SK-N-SH (cell line): ENCODE results near the gene CPED1. TPM values are rescaled to one million over a fixed set of nuclear protein-coding genes. Genes with fewer than 3 reads are reported as not detected.
"Not testable (repeated sequence)": the region's sequence is repeated elsewhere in the genome, so short reads cannot be mapped to it uniquely, and the experiment has no call there.

ENCODE experiments used
- CTCF ChIA-PET: fragments of 300-600, 350-600 bp; formaldehyde crosslinking; extraction: SDS; loops from one replicate; lab custom pipeline; 2021; lab: Yijun Ruan, JAX
- POLR2A ChIA-PET: fragments of 350-600 bp; sonication (Branson Sonifier 250); formaldehyde crosslinking; extraction: SDS; loops from one replicate; lab custom pipeline; 2020; ENCODE audit warnings: antibody characterized with exemption, inconsistent platforms; lab: Yijun Ruan, JAX
- DNase-seq: peaks from one replicate; pipeline ENCODE4 v3.0.0; 2012
- H2AFZ ChIP-seq: fragments of 200-600 bp; sonication (generic); 2 replicates; pipeline ENCODE4 v1.8.1; 2016; ENCODE audit warnings: antibody characterized with exemption, mild to moderate bottlenecking, low read depth
- H3F3A ChIP-seq: fragments of 200-600 bp; sonication (generic); replicated peaks from 2 replicates; pipeline ENCODE3; 2016; ENCODE audit warnings: antibody characterized with exemption, mild to moderate bottlenecking; ENCODE audit not compliant: insufficient read depth
- H3K27ac ChIP-seq, 2 experiments: fragments of 200-500 bp in 1 of 2; fragments of 200-600 bp in 1 of 2; sonication (Bioruptor generic) in 1 of 2; sonication (generic), shearing (Covaris generic) in 1 of 2; 2 replicates each; pipeline versions ENCODE4 v1.5.1 to v1.6.1; 2014 to 2016; ENCODE audit warnings: low read depth in 2 of 2, inconsistent platforms in 1 of 2, low read length in 1 of 2, mild to moderate bottlenecking in 1 of 2, mixed read lengths in 1 of 2
- H3K27me3 ChIP-seq: fragments of 200-600 bp; sonication (generic), shearing (Covaris generic); 2 replicates; pipeline ENCODE4 v1.6.1; 2016; ENCODE audit warnings: mixed run types; ENCODE audit not compliant: insufficient read depth
- H3K36me3 ChIP-seq, 2 experiments: fragments of 200-500 bp in 1 of 2; fragments of 200-600 bp in 1 of 2; sonication (Bioruptor generic) in 1 of 2; sonication (generic) in 1 of 2; replicated peaks in 1 of 2; 2 replicates each; pipeline versions ENCODE3 to v1.5.1; 2014 to 2016; ENCODE audit warnings: low read length in 1 of 2, mild to moderate bottlenecking in 1 of 2; ENCODE audit not compliant: insufficient read depth in 2 of 2, control insufficient read depth in 1 of 2
- H3K4me1 ChIP-seq, 2 experiments: fragments of 200-500 bp in 1 of 2; fragments of 200-600 bp in 1 of 2; sonication (Bioruptor generic) in 1 of 2; sonication (generic), shearing (Covaris generic) in 1 of 2; 2 replicates each; pipeline versions ENCODE4 v1.5.1 to v1.6.1; 2014 to 2016; ENCODE audit warnings: low read depth in 1 of 2, low read length in 1 of 2, mixed run types in 1 of 2; ENCODE audit not compliant: insufficient read depth in 2 of 2, control insufficient read depth in 1 of 2
- H3K4me2 ChIP-seq: fragments of 200-600 bp; sonication (generic), shearing (Covaris generic); 2 replicates; pipeline ENCODE4 v1.6.1; 2017; ENCODE audit warnings: mixed run types
- H3K4me3 ChIP-seq, 2 experiments: fragments of 200-500 bp in 1 of 2; fragments of 200-600 bp in 1 of 2; sonication (Bioruptor generic) in 1 of 2; sonication (generic), shearing (Covaris generic) in 1 of 2; 2 replicates each; pipeline versions ENCODE4 v1.5.1 to v1.8.1; 2014 to 2016; ENCODE audit warnings: low read depth in 2 of 2, inconsistent platforms in 1 of 2, low read length in 1 of 2, mild to moderate bottlenecking in 1 of 2, mixed read lengths in 1 of 2, moderate library complexity in 1 of 2
- H3K79me2 ChIP-seq: fragments of 200-600 bp; sonication (generic); 2 replicates; pipeline ENCODE4 v1.8.1; 2017; ENCODE audit warnings: mild to moderate bottlenecking; ENCODE audit not compliant: insufficient read depth
- H3K9ac ChIP-seq: fragments of 200-600 bp; sonication (generic); 2 replicates; pipeline ENCODE4 v1.6.1; 2017; ENCODE audit warnings: mixed run types
- H3K9me2 ChIP-seq: fragments of 200-600 bp; sonication (generic); 2 replicates; pipeline ENCODE4 v1.6.1; 2017; ENCODE audit warnings: mixed run types
- H3K9me3 ChIP-seq: fragments of 200-600 bp; sonication (generic); 2 replicates; pipeline ENCODE4 v1.6.1; 2017; ENCODE audit warnings: mixed run types, mild to moderate bottlenecking, moderate library complexity
- H4K20me1 ChIP-seq: fragments of 200-600 bp; sonication (generic); 2 replicates; pipeline ENCODE4 v1.6.1; 2017; ENCODE audit warnings: mild to moderate bottlenecking, mixed run types; ENCODE audit not compliant: insufficient read depth
- CHD2 ChIP-seq: fragments of 150-350 bp; IDR thresholded peaks from 2 replicates; pipeline ENCODE4 v1.6.1; 2018; ENCODE audit warnings: low read length; ENCODE audit not compliant: partially characterized antibody
- ELF1 ChIP-seq: IDR thresholded peaks from 2 replicates; pipeline ENCODE4 v1.4.0; 2012
- FOXJ3 ChIP-seq: sonication (generic); formaldehyde crosslinking; IDR thresholded peaks from 2 replicates; pipeline ENCODE4 v1.5.1; 2020; ENCODE audit warnings: mild to moderate bottlenecking, missing genetic modification reagents
- FOXM1 ChIP-seq: IDR thresholded peaks from 2 replicates; pipeline ENCODE4 v1.4.0; 2012; ENCODE audit warnings: low read depth, mild to moderate bottlenecking
- GABPA ChIP-seq: IDR thresholded peaks from 2 replicates; pipeline ENCODE4 v1.4.0; 2012; ENCODE audit warnings: low read depth, mild to moderate bottlenecking
- GATA2 ChIP-seq: sonication (generic); formaldehyde crosslinking; IDR thresholded peaks from 2 replicates; pipeline ENCODE4 v1.5.0; 2020; ENCODE audit warnings: mild to moderate bottlenecking, missing genetic modification reagents
- MEF2A ChIP-seq: IDR thresholded peaks from 2 replicates; pipeline ENCODE4 v1.4.0; 2012; ENCODE audit warnings: low read depth, borderline replicate concordance
- NFIC ChIP-seq: IDR thresholded peaks from 2 replicates; pipeline ENCODE4 v1.4.0; 2012; ENCODE audit warnings: borderline replicate concordance
- RCOR1 ChIP-seq: fragments of 150-350 bp; IDR thresholded peaks from 2 replicates; pipeline ENCODE4 v1.6.1; 2017; ENCODE audit warnings: antibody characterized with exemption, low read length
- SIN3A ChIP-seq: IDR thresholded peaks from 2 replicates; pipeline ENCODE4 v1.6.1; 2012; ENCODE audit warnings: low read depth, mild to moderate bottlenecking, low read length, moderate library complexity, borderline replicate concordance
- TAF1 ChIP-seq: IDR thresholded peaks from 2 replicates; pipeline ENCODE4 v1.6.1; 2012; ENCODE audit warnings: low read depth, mild to moderate bottlenecking, low read length, moderate library complexity, borderline replicate concordance
- TCF12 ChIP-seq: IDR thresholded peaks from 2 replicates; pipeline ENCODE4 v1.4.0; 2012
- TEAD4 ChIP-seq: IDR thresholded peaks from 2 replicates; pipeline ENCODE4 v1.4.0; 2012; ENCODE audit warnings: mild to moderate bottlenecking, borderline replicate concordance; ENCODE audit not compliant: insufficient read depth
- USF2 ChIP-seq: fragments of 150-350 bp; IDR thresholded peaks from 2 replicates; pipeline ENCODE4 v1.6.1; 2017; ENCODE audit warnings: antibody characterized with exemption, low read length, low read depth, borderline replicate concordance
- WGBS: methylation state at CpG from one replicate; pipeline ENCODE4 v1.1.6; 2017; ENCODE audit warnings: low lambda C conversion rate; 5-methylcytosine and 5-hydroxymethylcytosine counted together
- polyA plus RNA-seq, 3 experiments: library from polyadenylated mRNA; depleted of rRNA; stranded (reverse); fragments of >200 nt; gene quantifications; 2 replicates each; pipeline ENCODE4 v1.2.3, GENCODE V29; 2012
- TF ChIP-seq, protein P1 (sequence below): IDR thresholded peaks from 2 replicates; pipeline ENCODE4 v1.4.0; 2012; ENCODE audit warnings: low read depth
- TF ChIP-seq, protein P2 (sequence below): IDR thresholded peaks from 2 replicates; pipeline ENCODE4 v1.6.1; 2012; ENCODE audit warnings: mild to moderate bottlenecking, low read depth, low read length, moderate library complexity

Gene CPED1
- polyA plus RNA-seq, 1 of the 3 experiments (the other 2 are of a cell fraction): 4.4 TPM

GRCh38 chr7:121002757-121003200 lies 14.3 kb downstream of the CPED1 start:
- peaks cover 6 to 23% of the 10 kb centered on the region in 2 experiments; a peak in 3 of 4 replicates for H3K4me1 ChIP-seq
- no peak overlapping the region for H2AFZ ChIP-seq
- TF ChIP-seq FOXJ3 (no peak), MEF2A (peak; percentile 28; the same call in 1 of the 2 replicates), GATA2 (no peak)
- TF ChIP-seq, protein P1, sequence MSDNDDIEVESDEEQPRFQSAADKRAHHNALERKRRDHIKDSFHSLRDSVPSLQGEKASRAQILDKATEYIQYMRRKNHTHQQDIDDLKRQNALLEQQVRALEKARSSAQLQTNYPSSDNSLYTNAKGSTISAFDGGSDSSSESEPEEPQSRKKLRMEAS: no peak
- H3K4me3 ChIP-seq: no peak overlapping the region
- 77% methylated on average over 5 of the region's 5 CpGs for WGBS
- H3K27me3 ChIP-seq: no peaks in the 10 kb centered on the region
- H3K36me3 ChIP-seq: no peaks in the 10 kb centered on the region
- no peaks in the 10 kb centered on the region for H3K79me2 ChIP-seq
- no peaks in the 10 kb centered on the region for H3K9me2 ChIP-seq
- H3K27ac ChIP-seq: peak overlapping the region in 1 of 2 experiments; percentile 78; a peak in 2 of 4 replicates
- CTCF ChIA-PET: interaction anchor here (0.6 to 8.0 kb wide), 4 partner anchors 12 to 151 kb away, joined by 3 to 73 read pairs (median 4); partner anchors contain the start of gene CPED1
- POLR2A ChIA-PET: no interaction called here
- H3K9ac ChIP-seq: peak overlapping the region; percentile 13; the same call in 1 of the 2 replicates
- H3K9me3 ChIP-seq: no peaks in the 10 kb centered on the region
- no peak for DNase-seq
- H3F3A ChIP-seq: peaks cover 19% of the 10 kb centered on the region
- H4K20me1 ChIP-seq: no peaks in the 10 kb centered on the region
- peak overlapping the region; percentile 3; the same call in 1 of the 2 replicates for H3K4me2 ChIP-seq

DNA sequence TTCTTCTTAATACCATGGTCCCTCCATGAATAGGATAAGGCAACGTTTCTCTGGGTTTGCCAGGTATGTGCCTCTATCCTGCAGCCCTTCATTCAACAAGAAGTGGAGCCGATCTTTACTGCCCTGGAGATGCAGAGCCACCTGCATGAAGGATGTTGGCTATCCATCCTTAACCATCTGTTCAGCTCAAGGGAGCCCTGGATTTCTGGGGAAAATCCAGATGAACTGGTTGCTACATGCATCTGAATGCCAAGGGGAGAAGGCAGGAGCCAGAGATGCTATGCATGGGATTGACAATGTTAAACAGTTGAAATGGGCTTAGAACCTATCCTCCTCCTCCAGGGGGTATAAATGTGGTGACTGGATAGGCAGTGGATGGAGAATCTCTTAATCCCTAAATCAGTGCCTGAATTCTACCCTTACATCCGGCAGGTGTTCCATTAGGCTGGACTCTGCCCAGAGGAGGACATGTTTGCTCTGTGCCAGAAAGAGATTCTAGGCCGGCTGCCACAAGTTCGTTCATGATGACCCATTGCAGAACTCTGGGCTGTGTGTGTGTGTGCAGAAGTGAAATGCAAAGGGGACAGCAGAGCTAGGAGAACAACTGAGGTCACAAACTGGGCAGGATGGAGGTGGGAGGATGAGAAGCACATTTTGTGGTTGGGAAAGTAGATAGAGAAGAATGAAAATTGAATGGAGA lies 15.6 kb downstream of the CPED1 start:
- CTCF ChIA-PET: no interaction called here
- H3F3A ChIP-seq: peaks cover 19% of the 10 kb centered on the region
- H4K20me1 ChIP-seq: no peaks in the 10 kb centered on the region
- H3K9ac ChIP-seq: no peak overlapping the region
- no peak overlapping the region for H3K4me2 ChIP-seq
- DNase-seq: no peak
- H2AFZ ChIP-seq: no peak overlapping the region
- 81% methylated on average over 5 of the region's 5 CpGs for WGBS
- no peaks in the 10 kb centered on the region for H3K79me2 ChIP-seq
- H3K36me3 ChIP-seq: no peaks in the 10 kb centered on the region
- H3K4me1 ChIP-seq: peaks cover 6 to 21% of the 10 kb centered on the region in 2 experiments; a peak in 3 of 4 replicates
- H3K27ac ChIP-seq: no peak overlapping the region
- no peak for TF ChIP-seq RCOR1
- TF ChIP-seq USF2: no peak
- no peak for TF ChIP-seq ELF1
- TF ChIP-seq, protein P1: no peak
- no peak for TF ChIP-seq TAF1
- no peak for TF ChIP-seq CHD2
- TF ChIP-seq GABPA: no peak
- no peak for TF ChIP-seq SIN3A
- no peak for TF ChIP-seq TCF12
- TF ChIP-seq NFIC: no peak
- TF ChIP-seq GATA2: no peak
- TF ChIP-seq, protein P2, sequence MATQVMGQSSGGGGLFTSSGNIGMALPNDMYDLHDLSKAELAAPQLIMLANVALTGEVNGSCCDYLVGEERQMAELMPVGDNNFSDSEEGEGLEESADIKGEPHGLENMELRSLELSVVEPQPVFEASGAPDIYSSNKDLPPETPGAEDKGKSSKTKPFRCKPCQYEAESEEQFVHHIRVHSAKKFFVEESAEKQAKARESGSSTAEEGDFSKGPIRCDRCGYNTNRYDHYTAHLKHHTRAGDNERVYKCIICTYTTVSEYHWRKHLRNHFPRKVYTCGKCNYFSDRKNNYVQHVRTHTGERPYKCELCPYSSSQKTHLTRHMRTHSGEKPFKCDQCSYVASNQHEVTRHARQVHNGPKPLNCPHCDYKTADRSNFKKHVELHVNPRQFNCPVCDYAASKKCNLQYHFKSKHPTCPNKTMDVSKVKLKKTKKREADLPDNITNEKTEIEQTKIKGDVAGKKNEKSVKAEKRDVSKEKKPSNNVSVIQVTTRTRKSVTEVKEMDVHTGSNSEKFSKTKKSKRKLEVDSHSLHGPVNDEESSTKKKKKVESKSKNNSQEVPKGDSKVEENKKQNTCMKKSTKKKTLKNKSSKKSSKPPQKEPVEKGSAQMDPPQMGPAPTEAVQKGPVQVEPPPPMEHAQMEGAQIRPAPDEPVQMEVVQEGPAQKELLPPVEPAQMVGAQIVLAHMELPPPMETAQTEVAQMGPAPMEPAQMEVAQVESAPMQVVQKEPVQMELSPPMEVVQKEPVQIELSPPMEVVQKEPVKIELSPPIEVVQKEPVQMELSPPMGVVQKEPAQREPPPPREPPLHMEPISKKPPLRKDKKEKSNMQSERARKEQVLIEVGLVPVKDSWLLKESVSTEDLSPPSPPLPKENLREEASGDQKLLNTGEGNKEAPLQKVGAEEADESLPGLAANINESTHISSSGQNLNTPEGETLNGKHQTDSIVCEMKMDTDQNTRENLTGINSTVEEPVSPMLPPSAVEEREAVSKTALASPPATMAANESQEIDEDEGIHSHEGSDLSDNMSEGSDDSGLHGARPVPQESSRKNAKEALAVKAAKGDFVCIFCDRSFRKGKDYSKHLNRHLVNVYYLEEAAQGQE: no peak
- TF ChIP-seq FOXM1: no peak
- TF ChIP-seq TEAD4: no peak
- TF ChIP-seq, all 33 proteins: peak for 0
- H3K9me2 ChIP-seq: no peaks in the 10 kb centered on the region
- H3K27me3 ChIP-seq: no peaks in the 10 kb centered on the region
- POLR2A ChIA-PET: no interaction called here
- no peaks in the 10 kb centered on the region for H3K9me3 ChIP-seq
- H3K4me3 ChIP-seq: no peak overlapping the region

GRCh38 chr7:121005058-121005457 lies 16.5 kb downstream of the CPED1 start:
- H3K79me2 ChIP-seq, POLR2A ChIA-PET, H4K20me1 ChIP-seq, H3K9ac ChIP-seq, H3K4me3 ChIP-seq, H3K27ac ChIP-seq, H3K9me3 ChIP-seq, H3K27me3 ChIP-seq, CTCF ChIA-PET, H2AFZ ChIP-seq, DNase-seq, H3K9me2 ChIP-seq, H3K4me2 ChIP-seq, H3K36me3 ChIP-seq: not testable (repeated sequence)
- Histone ChIP-seq H3K4me1 (peaks cover 6 to 14% of the 10 kb centered on the region in 2 experiments; a peak in 3 of 4 replicates), H3F3A (peaks cover 19% of the 10 kb centered on the region)
- 81% methylated on average over 4 of the region's 4 CpGs for WGBS
